ENCODE results near the gene MYCBP. TPM values are rescaled to one million over a fixed set of nuclear protein-coding genes. Genes with fewer than 3 reads are reported as not detected.

Gene MYCBP
- total RNA-seq, 2 experiments from 2014 or later = 21.5 to 47.6 TPM

- H3K79me2 ChIP-seq (ENCODE audit: insufficient read depth, low read depth, low read length) = peaks cover 9% of the 10 kb centered on the region
- TF ChIP-seq EZH2phosphoT487 (IDR thresholded peaks at IDR 0.05; ENCODE audit: borderline replicate concordance, low read depth, low read length) (no peak), CTCF (conservative IDR thresholded peaks at IDR 0.05; ENCODE audit: low read length) (no peak)
- intact Hi-C loops (cut with micrococcal nuclease; ENCODE audit: unreplicated experiment) = loop anchor here (1.0 to 2.0 kb wide), 2 partner anchors 14 to 119 kb away; partner anchors contain the start of genes AKIRIN1 and RRAGC
- H3K9me3 ChIP-seq (ENCODE audit: low read length) = no peaks in the 10 kb centered on the region
- BruUV-seq (replicated peaks) = no TSS peak
- peak overlapping the region; percentile 92 for H3K4me2 ChIP-seq (ENCODE audit: low read length)
- ChIA-PET CTCF (ENCODE audit: unreplicated experiment) (no interaction called here), POLR2A (interaction anchor here (0.5 to 1.9 kb wide), 4 partner anchors 9 to 154 kb away, joined by 3 to 5 read pairs (median 4); partner anchors contain the start of genes GJA9, NDUFS5 and RRAGC)
- H3K27ac ChIP-seq (ENCODE audit: low read depth, low read length, poor library complexity, severe bottlenecking) = peak overlapping the region; percentile 6
- no peaks in the 10 kb centered on the region for H3K9me2 ChIP-seq (ENCODE audit: insufficient read depth, low read length)
- peaks cover 27% of the 10 kb centered on the region for H3K4me1 ChIP-seq (ENCODE audit: insufficient read depth, low read length, poor library complexity, severe bottlenecking)
- no peaks in the 10 kb centered on the region for H4K20me1 ChIP-seq (ENCODE audit: insufficient read depth, low read length)
- peaks cover 10% of the 10 kb centered on the region; the same call in 1 of the 2 replicates for H3K36me3 ChIP-seq (ENCODE audit: insufficient read depth, low read length)
- peak; percentile 59 for DNase-seq (ENCODE audit: low spot score)
- peak overlapping the region; percentile 70; the same call in 1 of the 2 replicates for H2AFZ ChIP-seq (ENCODE audit: low read length)
- peak overlapping the region; percentile 94 for H3K4me3 ChIP-seq (ENCODE audit: low read depth, low read length, poor library complexity, severe bottlenecking)
These were observed 634 bp downstream of the MYCBP start for GRCh38 chr1:38872401-38873026.

- H2AFZ ChIP-seq (ENCODE audit: low read length) = no peak overlapping the region
- H4K20me1 ChIP-seq (ENCODE audit: insufficient read depth, low read length) = no peaks in the 10 kb centered on the region
- H3K79me2 ChIP-seq (ENCODE audit: insufficient read depth, low read depth, low read length) = peaks cover 9% of the 10 kb centered on the region
- BruUV-seq (replicated peaks) = no TSS peak
- intact Hi-C loops (cut with micrococcal nuclease; ENCODE audit: unreplicated experiment) = no loop called here
- ChIA-PET CTCF (ENCODE audit: unreplicated experiment) (no interaction called here), POLR2A (interaction anchor here (1.9 kb wide), 1 partner anchor 11 kb away, joined by 5 read pairs; the partner anchor contains the start of gene RRAGC)
- H3K9me3 ChIP-seq (ENCODE audit: low read length) = no peaks in the 10 kb centered on the region
- H3K9me2 ChIP-seq (ENCODE audit: insufficient read depth, low read length) = no peaks in the 10 kb centered on the region
- H3K4me1 ChIP-seq (ENCODE audit: insufficient read depth, low read length, poor library complexity, severe bottlenecking) = peaks cover 27% of the 10 kb centered on the region
- TF ChIP-seq EZH2phosphoT487 (IDR thresholded peaks at IDR 0.05; ENCODE audit: borderline replicate concordance, low read depth, low read length) (no peak), CTCF (conservative IDR thresholded peaks at IDR 0.05; ENCODE audit: low read length) (no peak)
- peaks cover 14% of the 10 kb centered on the region; the same call in 1 of the 2 replicates for H3K36me3 ChIP-seq (ENCODE audit: insufficient read depth, low read length)
- no peak overlapping the region for H3K27ac ChIP-seq (ENCODE audit: low read depth, low read length, poor library complexity, severe bottlenecking)
- H3K4me2 ChIP-seq (ENCODE audit: low read length) = peak overlapping the region; percentile 92
- H3K4me3 ChIP-seq (ENCODE audit: low read depth, low read length, poor library complexity, severe bottlenecking) = no peak overlapping the region
- DNase-seq (ENCODE audit: low spot score) = no peak
These were observed 2.2 kb downstream of the MYCBP start for GRCh38 chr1:38870996-38871395.

- intact Hi-C loops (cut with micrococcal nuclease; ENCODE audit: unreplicated experiment) = no loop called here
- peaks cover 5% of the 10 kb centered on the region for H3K79me2 ChIP-seq (ENCODE audit: insufficient read depth, low read depth, low read length)
- CTCF ChIA-PET (ENCODE audit: unreplicated experiment) = no interaction called here
These were observed 5.9 kb downstream of the MYCBP start for GRCh38 chr1:38867208-38867607.

More at GRCh38 chr1:38867208-38867607, 5.9 kb downstream of the MYCBP start:
- Histone ChIP-seq H4K20me1 (ENCODE audit: insufficient read depth, low read length) (no peaks in the 10 kb centered on the region), H3K9me2 (ENCODE audit: insufficient read depth, low read length) (no peaks in the 10 kb centered on the region), H3K27ac (ENCODE audit: low read depth, low read length, poor library complexity, severe bottlenecking) (no peak overlapping the region), H3K4me3 (ENCODE audit: low read depth, low read length, poor library complexity, severe bottlenecking) (no peak overlapping the region), H3K36me3 (ENCODE audit: insufficient read depth, low read length) (peaks cover 36% of the 10 kb centered on the region; the same call in 1 of the 2 replicates), H3K9me3 (ENCODE audit: low read length) (no peaks in the 10 kb centered on the region), H3K4me1 (ENCODE audit: insufficient read depth, low read length, poor library complexity, severe bottlenecking) (peaks cover 15% of the 10 kb centered on the region), H3K4me2 (ENCODE audit: low read length) (no peak overlapping the region), H2AFZ (ENCODE audit: low read length) (no peak overlapping the region)
- POLR2A ChIA-PET = no interaction called here
- BruUV-seq (replicated peaks) = no TSS peak
- no peak for DNase-seq (ENCODE audit: low spot score)
- no peak for TF ChIP-seq CTCF (conservative IDR thresholded peaks at IDR 0.05; ENCODE audit: low read length)
- TF ChIP-seq EZH2phosphoT487 (IDR thresholded peaks at IDR 0.05; ENCODE audit: borderline replicate concordance, low read depth, low read length) = no peak

All from OCI-LY7 (cell line).